ENCODE measurements around the gene TMEM53. TPM values are rescaled to one million over a fixed set of nuclear protein-coding genes. Genes with fewer than 3 reads are reported as not detected.

TMEM53 gene
- total RNA-seq, 1 donor from 2014 or later, result 11.8 TPM

DNA sequence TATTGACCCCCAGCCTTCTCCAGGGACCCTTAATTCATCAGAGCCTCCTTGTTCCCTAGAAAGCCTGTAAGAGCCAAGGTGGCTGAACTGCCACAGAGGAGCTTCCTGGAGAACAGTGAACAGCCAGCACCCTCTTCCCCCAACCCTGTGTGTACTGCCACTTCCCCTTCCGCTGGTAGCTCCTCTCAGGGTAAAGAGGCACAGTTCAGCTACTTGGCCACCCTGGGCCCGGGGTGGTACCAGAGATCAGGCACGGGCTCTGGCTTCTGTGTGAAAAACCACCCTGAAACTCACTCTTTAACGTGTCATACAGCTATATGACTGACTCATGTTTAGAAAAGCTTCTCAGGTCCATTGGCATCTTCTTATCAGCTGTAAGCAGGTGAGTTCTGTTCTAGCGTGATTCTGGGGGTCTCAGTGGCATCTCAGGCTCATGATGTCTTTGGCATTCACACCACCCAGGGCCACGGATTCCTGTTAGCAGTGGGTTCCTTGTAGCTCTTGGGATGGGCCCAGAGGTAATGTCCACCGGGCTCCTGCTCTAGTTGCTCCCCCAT, 22.6 kb upstream of the TMEM53 start:
- Mint-ChIP-seq H3K36me3 (ENCODE audit: insufficient read depth) (no peaks in the 10 kb centered on the region), H3K27ac (no peak overlapping the region), H3K9me3 (ENCODE audit: low read depth) (no peaks in the 10 kb centered on the region), H3K4me1 (ENCODE audit: low read depth) (peaks cover 7% of the 10 kb centered on the region), H3K4me3 (ENCODE audit: low read depth) (no peak overlapping the region), H3K27me3 (peaks cover 3% of the 10 kb centered on the region)
- no peak for DNase-seq (ENCODE audit: low spot score, unreplicated experiment)
- TF ChIP-seq, protein P1, sequence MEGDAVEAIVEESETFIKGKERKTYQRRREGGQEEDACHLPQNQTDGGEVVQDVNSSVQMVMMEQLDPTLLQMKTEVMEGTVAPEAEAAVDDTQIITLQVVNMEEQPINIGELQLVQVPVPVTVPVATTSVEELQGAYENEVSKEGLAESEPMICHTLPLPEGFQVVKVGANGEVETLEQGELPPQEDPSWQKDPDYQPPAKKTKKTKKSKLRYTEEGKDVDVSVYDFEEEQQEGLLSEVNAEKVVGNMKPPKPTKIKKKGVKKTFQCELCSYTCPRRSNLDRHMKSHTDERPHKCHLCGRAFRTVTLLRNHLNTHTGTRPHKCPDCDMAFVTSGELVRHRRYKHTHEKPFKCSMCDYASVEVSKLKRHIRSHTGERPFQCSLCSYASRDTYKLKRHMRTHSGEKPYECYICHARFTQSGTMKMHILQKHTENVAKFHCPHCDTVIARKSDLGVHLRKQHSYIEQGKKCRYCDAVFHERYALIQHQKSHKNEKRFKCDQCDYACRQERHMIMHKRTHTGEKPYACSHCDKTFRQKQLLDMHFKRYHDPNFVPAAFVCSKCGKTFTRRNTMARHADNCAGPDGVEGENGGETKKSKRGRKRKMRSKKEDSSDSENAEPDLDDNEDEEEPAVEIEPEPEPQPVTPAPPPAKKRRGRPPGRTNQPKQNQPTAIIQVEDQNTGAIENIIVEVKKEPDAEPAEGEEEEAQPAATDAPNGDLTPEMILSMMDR (IDR thresholded peaks at IDR 0.05; ENCODE audit: unreplicated experiment), result no peak

DNA sequence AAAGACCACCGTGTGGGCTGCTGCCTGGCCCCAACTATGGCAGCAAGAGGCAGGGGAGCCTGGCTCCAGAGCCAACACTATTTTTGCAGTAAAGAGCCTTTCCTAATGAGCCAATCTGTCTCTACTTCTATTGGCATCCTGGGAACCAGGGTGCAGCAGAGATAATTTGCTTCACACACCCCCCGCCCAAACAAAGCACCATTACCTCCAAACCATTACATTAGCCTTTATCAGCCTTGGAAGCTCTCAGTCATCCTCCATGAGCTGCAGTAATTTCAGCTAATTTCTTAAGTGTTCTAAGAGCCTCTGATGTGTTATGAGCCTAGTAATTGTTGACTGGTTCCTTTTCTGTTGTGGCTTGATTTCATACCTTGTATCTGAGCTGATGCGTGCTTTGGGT, 21.8 kb upstream of the TMEM53 start:
- Mint-ChIP-seq H3K4me3 (ENCODE audit: low read depth) (no peak overlapping the region), H3K27me3 (peaks cover 1% of the 10 kb centered on the region), H3K36me3 (ENCODE audit: insufficient read depth) (peaks cover 5% of the 10 kb centered on the region), H3K27ac (no peak overlapping the region), H3K9me3 (ENCODE audit: low read depth) (no peaks in the 10 kb centered on the region), H3K4me1 (ENCODE audit: low read depth) (peaks cover 4% of the 10 kb centered on the region)
- no peak for DNase-seq (ENCODE audit: low spot score, unreplicated experiment)
- TF ChIP-seq, protein P1 (IDR thresholded peaks at IDR 0.05; ENCODE audit: unreplicated experiment), result no peak

DNA sequence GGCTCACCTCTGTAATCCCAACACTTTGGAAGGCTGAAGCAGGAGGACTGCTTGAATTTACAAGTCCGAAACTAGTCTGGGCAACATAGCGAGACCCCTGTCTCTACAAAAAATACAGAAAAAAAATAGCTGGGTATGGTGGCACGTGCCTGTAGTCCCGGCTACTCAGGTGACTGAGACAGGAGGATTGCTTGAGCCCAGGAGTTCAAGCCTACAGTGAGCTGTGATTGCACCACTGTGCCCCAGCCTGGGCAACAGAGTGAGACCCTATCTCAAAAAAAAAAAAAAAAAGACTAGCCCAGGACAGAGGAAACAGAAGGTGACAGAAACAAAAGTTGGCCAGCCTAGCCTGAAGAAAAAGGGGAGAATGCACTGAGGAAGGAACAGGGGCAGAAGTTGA, 21.4 kb upstream of the TMEM53 start:
- no peaks in the 10 kb centered on the region for H3K27me3 Mint-ChIP-seq
- peaks cover 5% of the 10 kb centered on the region for H3K36me3 Mint-ChIP-seq (ENCODE audit: insufficient read depth)
- TF ChIP-seq, protein P1 (IDR thresholded peaks at IDR 0.05; ENCODE audit: unreplicated experiment), result no peak
- no peak for DNase-seq (ENCODE audit: low spot score, unreplicated experiment)
- H3K27ac Mint-ChIP-seq, result no peak overlapping the region
- no peaks in the 10 kb centered on the region for H3K4me1 Mint-ChIP-seq (ENCODE audit: low read depth)
- H3K4me3 Mint-ChIP-seq (ENCODE audit: low read depth), result no peak overlapping the region
- no peaks in the 10 kb centered on the region for H3K9me3 Mint-ChIP-seq (ENCODE audit: low read depth)

DNA sequence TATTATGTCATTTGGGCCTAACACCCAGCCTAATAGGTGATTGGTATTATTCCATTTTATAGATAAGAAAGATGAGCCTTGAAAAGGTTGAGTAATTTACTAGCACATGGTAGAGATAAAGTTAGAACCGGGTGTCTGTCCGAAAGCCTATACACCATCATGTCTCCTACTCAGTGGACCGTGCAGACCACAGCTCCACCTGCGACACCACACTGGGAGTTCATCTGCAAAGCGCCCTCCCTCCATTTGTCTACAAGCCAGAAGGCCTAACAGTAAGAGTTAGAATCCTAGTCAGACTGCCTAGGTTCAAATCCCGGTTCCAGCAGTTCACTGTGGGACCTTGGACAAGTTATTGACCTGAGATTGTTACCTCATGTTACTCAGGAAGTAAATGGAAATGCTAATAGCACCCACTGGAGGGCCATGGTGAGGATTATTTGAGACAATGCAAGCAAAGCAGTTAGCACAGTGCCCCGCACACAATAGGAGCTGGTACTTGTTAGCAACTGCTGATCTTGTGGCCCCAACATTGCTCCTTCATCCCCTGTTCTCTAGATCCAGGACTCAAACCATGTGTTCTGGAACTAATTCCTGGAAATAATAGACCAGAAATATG, 20.7 kb upstream of the TMEM53 start:
- no peak for DNase-seq (ENCODE audit: low spot score, unreplicated experiment)
- no peaks in the 10 kb centered on the region for H3K27me3 Mint-ChIP-seq
- no peak overlapping the region for H3K4me3 Mint-ChIP-seq (ENCODE audit: low read depth)
- H3K9me3 Mint-ChIP-seq (ENCODE audit: low read depth), result no peaks in the 10 kb centered on the region
- TF ChIP-seq, protein P1 (IDR thresholded peaks at IDR 0.05; ENCODE audit: unreplicated experiment), result no peak
- H3K4me1 Mint-ChIP-seq (ENCODE audit: low read depth), result no peaks in the 10 kb centered on the region
- H3K36me3 Mint-ChIP-seq (ENCODE audit: insufficient read depth), result peaks cover 5% of the 10 kb centered on the region
- H3K27ac Mint-ChIP-seq, result no peak overlapping the region

DNA sequence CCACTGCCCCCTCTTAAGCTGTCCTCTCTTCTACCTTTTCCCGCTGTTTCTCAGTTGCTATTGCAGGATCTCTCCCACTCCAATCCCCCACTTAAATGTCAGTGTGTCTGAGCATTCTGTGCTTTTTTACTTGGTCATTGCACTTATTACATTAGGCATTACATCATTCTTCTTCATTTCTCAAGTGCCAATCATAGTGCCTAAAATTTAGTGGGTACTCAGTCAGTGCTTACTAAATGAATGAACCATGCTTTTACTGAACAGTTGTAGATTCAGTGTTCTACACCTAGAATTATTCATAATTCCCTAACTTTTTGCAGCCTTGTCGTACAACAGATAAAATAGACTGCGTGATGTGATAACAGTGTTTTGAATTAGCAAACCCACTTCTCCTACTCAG, 19.6 kb upstream of the TMEM53 start:
- TF ChIP-seq, protein P1 (IDR thresholded peaks at IDR 0.05; ENCODE audit: unreplicated experiment), result no peak
- Mint-ChIP-seq H3K27ac (no peak overlapping the region), H3K9me3 (ENCODE audit: low read depth) (no peaks in the 10 kb centered on the region), H3K4me3 (ENCODE audit: low read depth) (no peak overlapping the region), H3K36me3 (ENCODE audit: insufficient read depth) (peaks cover 5% of the 10 kb centered on the region), H3K4me1 (ENCODE audit: low read depth) (no peaks in the 10 kb centered on the region), H3K27me3 (no peaks in the 10 kb centered on the region)
- DNase-seq (ENCODE audit: low spot score, unreplicated experiment), result no peak

All from progenitor cell of endocrine pancreas (in vitro differentiated cells).